ENCODE results near the gene BPTF.
"Not testable (repeated sequence)": the region's sequence is repeated elsewhere in the genome, so short reads cannot be mapped to it uniquely, and the experiment has no call there.

The BPTF gene

DNA sequence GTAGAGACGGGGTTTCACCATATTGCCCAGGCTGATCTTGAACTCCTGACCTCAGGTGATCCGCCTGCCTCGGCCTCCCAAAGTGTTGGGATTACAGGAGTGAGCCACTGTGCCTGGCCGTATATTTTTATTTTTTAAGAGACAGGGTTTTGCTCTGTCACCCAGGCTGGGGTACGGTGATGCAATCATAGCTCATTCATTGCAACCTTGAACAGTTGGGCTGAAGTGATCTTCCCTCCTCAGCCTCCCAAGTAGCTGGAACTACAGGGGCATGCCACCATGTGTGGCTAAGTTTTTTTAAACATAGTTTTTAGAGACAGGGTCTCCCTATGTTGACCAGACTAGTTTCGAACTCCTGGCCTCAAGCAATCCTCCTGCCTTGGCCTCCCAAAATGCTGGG lies 12.9 kb upstream of the BPTF start:
- DNase-seq (ENCODE audit: low spot score): not testable (repeated sequence)

DNA sequence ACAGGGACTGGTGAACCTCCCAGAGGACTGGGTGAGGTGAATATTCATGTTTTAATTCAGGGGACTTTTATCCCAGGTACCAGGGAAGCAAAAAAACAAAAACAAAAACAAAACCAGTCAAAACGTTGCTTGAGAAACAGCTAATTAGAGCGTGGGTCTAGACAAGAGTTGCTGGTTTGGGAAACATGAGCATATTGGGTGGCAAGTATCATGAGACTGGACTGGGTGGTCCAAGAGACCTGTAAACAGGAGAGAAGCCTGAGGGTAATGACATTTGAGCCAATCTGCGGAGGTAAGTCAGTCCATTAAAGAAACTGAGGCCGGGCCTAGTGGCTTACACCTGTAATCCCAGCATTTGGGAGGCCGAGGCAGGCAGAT lies 11.5 kb upstream of the BPTF start:
- Histone ChIP-seq H2AK5ac (ENCODE audit: low read depth, low read length) (no peak overlapping the region), H3K79me1 (ENCODE audit: low read depth, low read length) (no peaks in the 10 kb centered on the region), H2BK15ac (ENCODE audit: low read length) (no peak overlapping the region), H3K14ac (ENCODE audit: low read length) (no peak overlapping the region), H3K23ac (ENCODE audit: low read depth, low read length, poor library complexity) (no peak overlapping the region), H2BK5ac (ENCODE audit: low read length) (no peak overlapping the region), H4K91ac (ENCODE audit: low read depth, low read length, poor library complexity) (no peak overlapping the region), H2BK120ac (ENCODE audit: low read depth, low read length) (no peak overlapping the region), H4K8ac (ENCODE audit: low read depth, low read length) (no peak overlapping the region), H3K36me3 (replicated peaks in 1 of 2; ENCODE audit: control insufficient read depth in 2 of 2, insufficient read depth in 2 of 2, low read length in 2 of 2) (no peaks in the 10 kb centered on the region), H3K4ac (ENCODE audit: low read length) (no peak overlapping the region), H2BK12ac (ENCODE audit: low read length) (no peak overlapping the region), H3K9me3 (replicated peaks in 1 of 2; ENCODE audit: control insufficient read depth in 2 of 2, insufficient read depth in 1 of 2, low read depth in 1 of 2, low read length in 2 of 2) (no peaks in the 10 kb centered on the region), H3K27me3 (ENCODE audit: control insufficient read depth in 3 of 3, insufficient read depth in 3 of 3, low read depth in 1 of 3, low read length in 3 of 3) (no peaks in the 10 kb centered on the region), H3K27ac (replicated peaks; ENCODE audit: low read length) (no peak overlapping the region), H2AFZ (ENCODE audit: low read length) (no peak overlapping the region), H3K9ac (ENCODE audit: low read depth, low read length, poor library complexity) (no peak overlapping the region), H3K4me2 (ENCODE audit: insufficient read depth, low read length, poor library complexity, severe bottlenecking) (no peak overlapping the region), H3K4me3 (ENCODE audit: low read length in 2 of 2) (no peak overlapping the region), H3K4me1 (ENCODE audit: control insufficient read depth in 2 of 2, insufficient read depth in 1 of 2, low read depth in 1 of 2, low read length in 2 of 2) (no peaks in the 10 kb centered on the region), H3K18ac (ENCODE audit: low read length) (no peak overlapping the region)
- DNase-seq (ENCODE audit: low spot score): no peak
- no CpG with 5 or more reads among the region's 5 CpGs for WGBS, 2 donors (ENCODE audit: extremely low coverage in 2 of 2, insufficient read length in 2 of 2, insufficient replicate concordance in 1 of 2)

More for the DNA sequence above, 12.9 kb upstream of the BPTF start:
- not testable (repeated sequence) for H2BK120ac ChIP-seq (ENCODE audit: low read depth, low read length); H3K4ac ChIP-seq (ENCODE audit: low read length); H2BK15ac ChIP-seq (ENCODE audit: low read length); H4K91ac ChIP-seq (ENCODE audit: low read depth, low read length, poor library complexity); H3K36me3 ChIP-seq (replicated peaks in 1 of 2; ENCODE audit: control insufficient read depth in 2 of 2, insufficient read depth in 2 of 2, low read length in 2 of 2); H3K18ac ChIP-seq (ENCODE audit: low read length); H3K4me1 ChIP-seq (ENCODE audit: control insufficient read depth in 2 of 2, insufficient read depth in 1 of 2, low read depth in 1 of 2, low read length in 2 of 2); H3K27ac ChIP-seq (replicated peaks; ENCODE audit: low read length); H3K9me3 ChIP-seq (replicated peaks in 1 of 2; ENCODE audit: control insufficient read depth in 2 of 2, insufficient read depth in 1 of 2, low read depth in 1 of 2, low read length in 2 of 2); H4K8ac ChIP-seq (ENCODE audit: low read depth, low read length); H2BK5ac ChIP-seq (ENCODE audit: low read length); H3K9ac ChIP-seq (ENCODE audit: low read depth, low read length, poor library complexity); H3K27me3 ChIP-seq (ENCODE audit: control insufficient read depth in 3 of 3, insufficient read depth in 3 of 3, low read depth in 1 of 3, low read length in 3 of 3); H3K79me1 ChIP-seq (ENCODE audit: low read depth, low read length); H2AK5ac ChIP-seq (ENCODE audit: low read depth, low read length); H3K14ac ChIP-seq (ENCODE audit: low read length); H3K4me3 ChIP-seq (ENCODE audit: low read length in 2 of 2); H2AFZ ChIP-seq (ENCODE audit: low read length); H3K4me2 ChIP-seq (ENCODE audit: insufficient read depth, low read length, poor library complexity, severe bottlenecking); H2BK12ac ChIP-seq (ENCODE audit: low read length); H3K23ac ChIP-seq (ENCODE audit: low read depth, low read length, poor library complexity)
- WGBS, 2 donors (ENCODE audit: extremely low coverage in 2 of 2, insufficient read length in 2 of 2, insufficient replicate concordance in 1 of 2): no CpG with 5 or more reads among the region's 6 CpGs

DNA sequence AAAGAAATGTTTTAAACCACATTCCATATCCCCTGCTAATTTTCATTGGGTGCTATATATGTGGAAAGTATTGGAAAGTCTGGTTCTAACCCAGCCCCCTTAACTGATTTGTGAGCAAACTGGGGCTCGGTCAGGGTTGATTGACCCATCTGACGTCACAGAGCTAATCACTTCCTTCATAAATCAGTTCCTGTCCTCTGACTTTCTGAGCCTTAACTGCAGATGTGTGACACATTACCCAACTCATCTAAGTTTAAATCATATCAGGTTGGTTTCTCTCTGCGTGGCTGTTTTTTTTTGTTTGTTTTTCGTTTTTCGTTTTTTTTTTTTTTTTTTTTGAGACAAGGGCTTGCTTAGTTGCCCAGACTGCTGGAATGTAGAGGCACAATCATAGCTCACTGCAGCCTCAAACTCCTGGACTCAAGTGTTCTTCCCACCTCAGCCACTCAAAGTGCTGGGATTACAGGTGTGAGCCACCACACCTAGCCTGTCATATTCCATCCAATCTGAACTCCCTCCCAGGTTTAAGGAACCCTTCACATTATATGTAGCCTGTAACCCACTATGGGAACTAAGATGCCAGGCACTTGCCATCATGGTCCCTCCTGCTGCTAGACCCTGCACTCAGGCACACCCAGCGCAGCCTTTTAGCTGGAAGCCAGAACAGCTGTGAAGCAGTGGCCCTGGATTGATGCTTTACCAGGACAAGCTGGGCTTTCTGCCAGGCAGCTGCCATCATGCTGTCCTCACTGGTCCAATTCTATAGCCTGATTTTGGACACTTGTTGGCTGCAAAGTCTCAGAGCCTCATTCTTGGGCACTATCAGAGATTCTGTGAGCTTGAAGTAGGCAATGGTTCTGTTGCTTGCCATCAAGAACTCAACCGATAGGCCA lies 6.9 kb upstream of the BPTF start:
- H3K4ac ChIP-seq (ENCODE audit: low read length): no peak overlapping the region
- no CpG with 5 or more reads among the region's 7 CpGs for WGBS, 2 donors (ENCODE audit: extremely low coverage in 2 of 2, insufficient read length in 2 of 2, insufficient replicate concordance in 1 of 2)
- no peak for DNase-seq (ENCODE audit: low spot score)

DNA sequence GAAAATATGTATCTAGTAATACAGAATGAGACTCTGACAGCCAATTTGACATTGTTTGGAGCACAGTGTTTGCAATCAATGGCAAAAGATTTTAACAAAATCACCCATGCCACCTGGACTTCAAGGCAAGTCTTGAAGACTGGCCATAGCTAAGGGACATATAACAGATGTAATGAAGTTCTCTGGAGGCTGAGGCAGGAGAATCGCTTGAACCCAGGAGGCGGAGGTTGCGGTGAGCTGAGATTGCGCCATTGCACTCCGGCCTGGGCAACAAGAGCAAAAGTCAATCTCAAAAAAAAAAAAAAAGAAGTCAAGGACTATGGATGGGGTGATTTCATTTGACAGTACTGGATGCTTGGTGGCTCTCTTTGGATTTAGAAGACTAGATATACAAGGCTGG lies 5.6 kb upstream of the BPTF start:
- Histone ChIP-seq H2AFZ (ENCODE audit: low read length) (no peak overlapping the region), H3K4me3 (ENCODE audit: low read length in 2 of 2) (no peak overlapping the region), H4K91ac (ENCODE audit: low read depth, low read length, poor library complexity) (no peak overlapping the region), H3K9me3 (replicated peaks in 1 of 2; ENCODE audit: control insufficient read depth in 2 of 2, insufficient read depth in 1 of 2, low read depth in 1 of 2, low read length in 2 of 2) (no peaks in the 10 kb centered on the region), H2AK5ac (ENCODE audit: low read depth, low read length) (no peak overlapping the region), H4K8ac (ENCODE audit: low read depth, low read length) (no peak overlapping the region), H2BK5ac (ENCODE audit: low read length) (no peak overlapping the region), H2BK12ac (ENCODE audit: low read length) (no peak overlapping the region), H3K4me2 (ENCODE audit: insufficient read depth, low read length, poor library complexity, severe bottlenecking) (no peak overlapping the region), H2BK15ac (ENCODE audit: low read length) (no peak overlapping the region), H2BK120ac (ENCODE audit: low read depth, low read length) (no peak overlapping the region), H3K4ac (ENCODE audit: low read length) (no peak overlapping the region), H3K27ac (replicated peaks; ENCODE audit: low read length) (no peak overlapping the region), H3K14ac (ENCODE audit: low read length) (no peak overlapping the region), H3K18ac (ENCODE audit: low read length) (no peak overlapping the region), H3K9ac (ENCODE audit: low read depth, low read length, poor library complexity) (no peak overlapping the region), H3K36me3 (replicated peaks in 1 of 2; ENCODE audit: control insufficient read depth in 2 of 2, insufficient read depth in 2 of 2, low read length in 2 of 2) (no peaks in the 10 kb centered on the region), H3K79me1 (ENCODE audit: low read depth, low read length) (no peaks in the 10 kb centered on the region), H3K23ac (ENCODE audit: low read depth, low read length, poor library complexity) (no peak overlapping the region), H3K4me1 (ENCODE audit: control insufficient read depth in 2 of 2, insufficient read depth in 1 of 2, low read depth in 1 of 2, low read length in 2 of 2) (no peaks in the 10 kb centered on the region), H3K27me3 (ENCODE audit: control insufficient read depth in 3 of 3, insufficient read depth in 3 of 3, low read depth in 1 of 3, low read length in 3 of 3) (no peaks in the 10 kb centered on the region)
- WGBS, 2 donors (ENCODE audit: extremely low coverage in 2 of 2, insufficient read length in 2 of 2, insufficient replicate concordance in 1 of 2): no CpG with 5 or more reads among the region's 5 CpGs
- no peak for DNase-seq (ENCODE audit: low spot score)

More for the DNA sequence above, 6.9 kb upstream of the BPTF start:
- H3K4me2 ChIP-seq (ENCODE audit: insufficient read depth, low read length, poor library complexity, severe bottlenecking): no peak overlapping the region
- H3K36me3 ChIP-seq (replicated peaks in 1 of 2; ENCODE audit: control insufficient read depth in 2 of 2, insufficient read depth in 2 of 2, low read length in 2 of 2): no peaks in the 10 kb centered on the region
- no peak overlapping the region for H3K9ac ChIP-seq (ENCODE audit: low read depth, low read length, poor library complexity)
- H4K91ac ChIP-seq (ENCODE audit: low read depth, low read length, poor library complexity): no peak overlapping the region
- H4K8ac ChIP-seq (ENCODE audit: low read depth, low read length): no peak overlapping the region
- no peaks in the 10 kb centered on the region for H3K27me3 ChIP-seq (ENCODE audit: control insufficient read depth in 3 of 3, insufficient read depth in 3 of 3, low read depth in 1 of 3, low read length in 3 of 3)
- H3K14ac ChIP-seq (ENCODE audit: low read length): no peak overlapping the region
- no peak overlapping the region for H2BK120ac ChIP-seq (ENCODE audit: low read depth, low read length)
- H3K9me3 ChIP-seq (replicated peaks in 1 of 2; ENCODE audit: control insufficient read depth in 2 of 2, insufficient read depth in 1 of 2, low read depth in 1 of 2, low read length in 2 of 2): no peaks in the 10 kb centered on the region
- H2BK5ac ChIP-seq (ENCODE audit: low read length): no peak overlapping the region
- no peak overlapping the region for H2AFZ ChIP-seq (ENCODE audit: low read length)
- no peak overlapping the region for H3K4me3 ChIP-seq (ENCODE audit: low read length in 2 of 2)
- H3K79me1 ChIP-seq (ENCODE audit: low read depth, low read length): no peaks in the 10 kb centered on the region
- H3K23ac ChIP-seq (ENCODE audit: low read depth, low read length, poor library complexity): no peak overlapping the region
- H3K4me1 ChIP-seq (ENCODE audit: control insufficient read depth in 2 of 2, insufficient read depth in 1 of 2, low read depth in 1 of 2, low read length in 2 of 2): no peaks in the 10 kb centered on the region
- no peak overlapping the region for H2AK5ac ChIP-seq (ENCODE audit: low read depth, low read length)
- H3K27ac ChIP-seq (replicated peaks; ENCODE audit: low read length): no peak overlapping the region
- no peak overlapping the region for H2BK12ac ChIP-seq (ENCODE audit: low read length)
- H2BK15ac ChIP-seq (ENCODE audit: low read length): no peak overlapping the region
- no peak overlapping the region for H3K18ac ChIP-seq (ENCODE audit: low read length)

Data from neuronal stem cell (in vitro differentiated cells).